Activated naive CD8-positive, alpha-beta T cell treated with anti-CD3 and anti-CD28 coated beads, Interleukin-2, amount 50 U/mL, for 16 hours (primary cell): ENCODE results near the gene ARL14EPL.
"Not testable (repeated sequence)": the region's sequence is repeated elsewhere in the genome, so short reads cannot be mapped to it uniquely, and the experiment has no call there.

Source experiments
- DNase-seq: peaks from one replicate; pipeline ENCODE4 v3.0.0-alpha.2; 2020; ENCODE audit warnings: low read depth, low spot score

Gene ARL14EPL

GRCh38 chr5:116046261-116046660 lies 14.0 kb downstream of the ARL14EPL start:
- DNase-seq = no peak

- DNase-seq = no peak
These were observed 14.6 kb downstream of the ARL14EPL start for GRCh38 chr5:116046823-116047222.

DNA sequence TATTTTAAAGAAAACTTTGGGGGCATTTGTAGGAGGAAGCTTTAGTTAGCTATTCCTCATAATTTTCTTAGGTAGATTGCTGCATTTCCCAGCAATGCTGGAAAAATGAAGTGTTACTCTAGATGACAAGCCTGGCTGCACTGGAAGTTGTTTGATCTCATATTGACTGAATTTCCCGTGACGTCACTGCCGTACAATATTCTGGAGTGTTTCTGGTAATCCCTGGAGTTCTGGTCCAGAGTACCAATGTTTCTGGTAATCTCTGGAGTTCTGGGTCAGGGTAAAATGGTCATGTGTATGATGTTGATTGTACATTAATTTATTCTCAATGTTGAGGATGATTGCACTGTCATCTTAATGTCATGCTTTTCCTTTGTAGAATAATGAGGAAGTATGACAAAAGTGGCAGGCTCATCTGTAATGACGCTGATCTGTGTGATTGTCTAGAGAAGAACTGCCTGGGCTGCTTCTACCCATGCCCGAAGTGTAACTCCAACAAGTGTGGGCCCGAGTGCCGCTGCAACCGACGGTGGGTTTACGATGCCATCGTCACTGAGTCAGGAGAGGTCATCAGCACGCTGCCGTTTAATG lies 26.2 kb downstream of the ARL14EPL start:
- DNase-seq = no peak

DNA sequence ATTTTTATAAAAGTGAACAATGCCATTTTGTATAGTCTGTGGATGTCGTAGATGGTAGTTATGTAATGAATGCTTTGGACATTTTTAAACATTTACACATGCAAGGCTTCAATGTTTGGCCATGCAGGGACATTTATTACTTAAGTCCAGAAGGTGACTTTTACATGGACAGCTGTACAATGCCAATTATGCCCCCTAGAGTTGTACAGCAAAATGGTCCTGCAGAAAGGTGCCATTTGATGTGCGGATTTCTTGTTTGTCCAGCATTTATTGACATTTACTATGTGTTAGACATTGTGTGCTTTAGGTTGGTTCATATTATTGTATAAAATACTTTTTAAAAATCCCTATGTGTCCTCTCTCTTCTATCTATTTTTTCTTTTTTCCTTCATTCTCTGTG lies 30.1 kb downstream of the ARL14EPL start:
- no peak for DNase-seq

DNA sequence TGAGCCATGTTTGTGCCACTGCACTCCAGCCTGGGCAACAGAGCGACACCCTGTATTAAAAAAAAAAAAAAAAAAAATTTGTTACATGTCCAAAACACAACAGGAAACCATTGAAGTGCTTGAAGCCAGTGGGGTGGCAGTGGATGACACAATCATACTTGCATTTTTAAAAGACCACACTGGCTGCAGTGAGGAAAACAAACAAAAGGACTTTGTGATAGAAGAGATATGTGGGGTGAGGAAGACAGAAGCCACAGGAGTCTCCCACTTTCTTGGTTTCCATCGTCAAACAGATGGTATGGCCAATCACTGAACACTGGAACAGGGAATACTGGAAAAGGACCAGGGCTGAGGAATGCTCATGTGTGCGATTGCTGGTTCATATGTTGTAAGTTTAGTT lies 31.7 kb downstream of the ARL14EPL start:
- no peak for DNase-seq

- no peak for DNase-seq
These were observed 35.9 kb downstream of the ARL14EPL start for GRCh38 chr5:116068028-116068632.

DNA sequence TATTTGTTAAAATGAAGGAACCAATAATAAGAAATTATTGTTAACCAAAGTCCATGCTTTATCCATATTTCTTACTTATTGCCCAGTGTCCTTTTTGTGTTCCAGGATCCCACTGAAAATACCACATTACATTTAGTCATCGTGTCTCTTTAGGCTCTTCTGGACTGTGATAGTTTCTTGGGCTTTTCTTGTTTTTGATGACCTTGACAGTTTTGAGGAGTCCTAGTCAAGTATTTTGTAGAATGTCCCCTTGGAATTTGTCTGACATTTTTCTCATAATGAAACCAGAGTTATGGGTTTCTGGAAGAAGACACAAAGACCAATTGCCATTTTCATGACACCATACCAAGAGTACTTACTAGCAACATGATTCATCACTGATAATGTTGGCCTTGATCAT lies 38.9 kb downstream of the ARL14EPL start:
- DNase-seq = no peak

DNA sequence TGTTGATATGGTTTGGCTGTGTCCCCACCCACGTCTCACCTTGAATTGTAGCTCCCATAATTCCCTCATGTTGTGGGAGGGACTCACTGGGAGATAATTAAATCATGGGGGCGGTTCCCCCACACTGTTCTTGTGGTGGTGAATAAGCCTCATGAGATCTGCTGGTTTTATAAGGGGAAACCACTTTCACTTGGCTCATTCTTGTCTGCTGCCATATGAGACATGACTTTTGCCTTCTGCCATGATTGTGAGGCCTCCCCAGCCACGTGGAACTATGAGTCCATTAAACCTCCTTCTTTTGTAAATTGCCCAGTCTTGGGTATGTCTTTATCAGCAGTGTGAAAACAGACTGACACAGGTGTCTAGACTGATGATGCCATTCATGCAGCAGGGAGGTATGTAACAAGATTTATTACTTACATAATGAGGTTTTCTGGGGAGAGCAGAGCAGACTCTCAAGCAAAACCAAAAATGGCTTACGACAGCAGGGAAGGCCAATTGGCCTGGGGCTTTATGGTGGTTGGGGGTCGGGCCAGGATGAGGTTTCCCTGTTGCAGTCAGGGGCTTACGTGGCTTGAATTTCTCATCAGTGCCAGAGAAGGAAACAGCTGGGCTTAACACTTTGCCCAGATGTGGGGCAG lies 43.0 kb downstream of the ARL14EPL start:
- no peak for DNase-seq

DNA sequence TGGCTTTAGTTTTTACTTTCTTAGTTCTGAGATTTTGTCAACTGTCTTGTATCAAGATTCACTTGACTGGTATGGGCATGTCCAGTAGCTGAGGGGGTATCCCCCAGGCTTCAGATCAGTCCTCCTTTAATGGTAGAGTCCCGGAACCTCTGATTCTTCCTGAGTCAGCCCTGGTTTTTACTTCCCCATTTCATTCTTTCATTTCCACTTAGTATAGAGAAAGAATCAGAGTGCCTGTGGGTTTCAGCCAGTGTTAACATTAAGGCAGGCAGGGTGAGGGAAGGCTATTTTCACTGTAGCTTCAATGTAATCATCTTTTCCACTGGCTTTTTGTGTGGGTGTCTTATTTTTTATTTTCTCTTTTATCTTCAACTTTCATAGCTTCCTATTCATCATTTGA lies 44.2 kb downstream of the ARL14EPL start:
- DNase-seq = no peak

DNA sequence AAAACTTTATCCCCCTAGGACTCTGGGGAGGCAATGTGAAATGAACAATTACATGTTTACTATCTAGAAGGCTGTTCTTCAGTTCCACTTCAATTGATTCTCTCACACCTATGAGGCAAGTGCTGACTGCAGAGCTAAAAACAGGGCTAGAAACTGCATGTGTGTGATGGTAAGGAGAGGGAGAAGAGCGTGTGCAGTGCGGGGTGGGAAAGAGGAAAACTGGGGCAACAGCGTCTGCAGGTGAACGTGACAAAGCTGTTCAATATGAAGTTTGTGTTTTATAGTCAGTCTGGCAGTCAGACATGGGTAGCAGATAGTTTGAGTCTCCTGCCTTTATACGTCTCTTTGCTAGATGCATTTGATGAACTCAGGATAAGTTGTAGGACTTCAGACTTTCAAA lies 45.9 kb downstream of the ARL14EPL start:
- DNase-seq = no peak

DNA sequence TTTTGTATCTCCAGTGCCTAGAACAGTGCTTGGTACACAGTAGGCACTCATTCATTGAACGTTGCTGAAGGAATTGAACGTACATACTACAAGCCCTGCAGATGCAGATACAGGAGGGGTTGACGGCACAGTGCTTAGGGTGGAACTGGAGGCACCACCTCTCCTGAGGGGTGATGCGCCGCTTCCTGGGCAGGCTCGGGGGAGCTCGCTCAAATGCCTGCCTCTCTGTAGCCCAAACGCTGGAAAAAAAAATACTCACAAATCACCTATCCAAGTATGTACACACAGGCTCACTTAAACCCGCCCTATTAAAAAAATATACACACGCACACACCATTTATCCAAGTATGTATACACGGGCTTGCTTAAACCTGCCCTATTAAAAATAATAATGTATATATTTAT lies 52.0 kb downstream of the ARL14EPL start:
- no peak for DNase-seq

DNA sequence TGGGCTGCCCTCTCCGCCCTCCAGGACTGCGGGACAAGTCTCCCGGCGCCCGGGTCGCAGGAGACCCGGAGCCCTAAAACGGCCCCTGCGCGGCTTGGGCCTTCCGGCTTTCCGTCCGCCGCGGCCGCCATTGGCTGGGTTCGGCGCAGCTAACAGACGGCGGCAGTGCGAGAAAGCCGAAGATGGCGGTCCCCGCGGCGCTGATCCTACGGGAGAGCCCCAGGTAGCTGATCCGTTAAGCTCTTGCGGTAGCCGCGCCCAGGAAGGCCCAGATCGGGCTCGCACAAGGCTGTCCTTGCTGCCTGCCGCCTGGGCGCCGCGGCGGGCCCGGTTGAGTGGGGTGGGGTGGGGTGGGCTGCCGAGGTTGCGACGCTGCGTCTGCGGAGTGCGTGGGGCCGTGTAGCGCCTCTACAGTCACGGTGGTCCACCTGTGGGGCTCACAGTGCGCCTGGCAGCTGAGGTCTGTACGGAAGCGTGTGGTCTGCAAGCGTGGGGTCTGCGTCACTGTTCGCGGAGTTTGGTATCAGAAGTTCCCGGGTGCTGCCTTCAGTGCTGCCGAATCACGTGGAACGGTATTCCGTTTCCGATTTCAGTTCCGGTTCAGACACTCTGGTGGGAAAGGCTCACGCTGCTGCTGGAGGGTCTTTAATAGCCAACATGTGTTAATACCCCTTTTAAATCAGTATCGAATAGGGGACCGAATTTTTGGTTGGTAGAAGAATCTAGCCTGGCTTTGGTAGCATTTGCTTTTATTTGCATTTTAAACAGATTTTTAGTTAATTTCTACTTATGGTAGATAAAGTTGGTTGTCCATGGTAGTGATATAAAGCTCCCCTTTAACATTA lies 52.8 kb downstream of the ARL14EPL start, which contains the start of gene COMMD10:
Gene COMMD10, plus strand, starts transcription at position 155 of the 845 bp plus-strand sequence.
- peak; percentile 63 for DNase-seq

GRCh38 chr5:116086309-116086708 lies 54.0 kb downstream of the ARL14EPL start:
- not testable (repeated sequence) for DNase-seq

GRCh38 chr5:116088062-116088461 lies 55.8 kb downstream of the ARL14EPL start:
- DNase-seq = no peak

DNA sequence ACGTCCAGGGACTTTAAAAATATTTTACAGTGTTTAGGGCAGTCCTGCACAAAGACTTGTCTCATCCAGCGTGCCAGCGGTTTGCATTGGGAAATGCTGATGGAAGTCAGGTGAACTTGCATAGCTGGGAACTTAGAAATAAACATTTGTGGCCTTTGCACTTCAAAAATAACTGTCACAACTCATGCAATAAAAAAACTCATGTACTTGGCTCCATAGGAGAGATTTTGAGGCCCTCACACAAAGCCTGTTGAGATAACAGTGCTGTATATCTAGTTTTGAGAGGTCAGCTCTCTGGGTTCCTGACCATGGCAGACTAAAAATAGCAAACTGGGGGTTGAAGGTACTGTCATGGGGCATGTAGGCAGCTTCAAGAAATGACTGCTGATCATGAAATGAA lies 58.0 kb downstream of the ARL14EPL start:
- no peak for DNase-seq

GRCh38 chr5:116091416-116091815 lies 59.1 kb downstream of the ARL14EPL start:
- DNase-seq = no peak

DNA sequence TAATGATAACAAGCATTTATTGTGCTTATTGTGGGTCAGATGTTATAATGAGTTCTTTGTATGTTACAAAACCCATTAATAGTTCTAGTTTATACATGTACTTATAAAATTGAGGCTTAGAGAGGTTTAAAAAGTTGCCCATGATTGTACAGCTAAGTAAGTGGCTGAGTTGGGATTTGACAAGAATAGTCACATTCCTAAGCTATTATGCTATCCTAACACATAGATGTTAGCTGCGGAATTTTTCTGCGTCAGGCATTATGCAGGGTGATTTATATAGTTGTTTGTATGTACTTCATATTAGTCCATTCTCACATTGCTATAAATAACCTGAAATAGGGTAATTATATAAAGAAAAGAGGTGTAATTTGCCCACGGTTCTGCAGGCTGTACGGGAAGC lies 65.0 kb downstream of the ARL14EPL start:
- no peak for DNase-seq

- no peak for DNase-seq
These were observed 66.7 kb downstream of the ARL14EPL start for GRCh38 chr5:116098998-116099397.

GRCh38 chr5:116104941-116105340 lies 72.7 kb downstream of the ARL14EPL start:
- not testable (repeated sequence) for DNase-seq
